Measurements from ENCODE around the gene GLTPD2.
"Not testable (repeated sequence)": the region's sequence is repeated elsewhere in the genome, so short reads cannot be mapped to it uniquely, and the experiment has no call there.

Gene GLTPD2

GRCh38 chr17:4811471-4811870 is 22.7 kb downstream of the GLTPD2 start:
- FAIRE-seq, result no peak

- no peak for FAIRE-seq
These were observed 23.9 kb downstream of the GLTPD2 start for GRCh38 chr17:4812690-4813089.

GRCh38 chr17:4815043-4815675 is 26.4 kb downstream of the GLTPD2 start:
- FAIRE-seq, result no peak

GRCh38 chr17:4816826-4817225 is 28.1 kb downstream of the GLTPD2 start:
- no peak for FAIRE-seq

GRCh38 chr17:4818276-4818675 is 29.5 kb downstream of the GLTPD2 start:
- FAIRE-seq, result no peak

GRCh38 chr17:4822835-4823234 is 34.1 kb downstream of the GLTPD2 start:
- FAIRE-seq, result no peak

- no peak for FAIRE-seq
These were observed 34.8 kb downstream of the GLTPD2 start for GRCh38 chr17:4823373-4824089.

GRCh38 chr17:4827399-4827798 is 38.6 kb downstream of the GLTPD2 start:
- FAIRE-seq, result no peak

GRCh38 chr17:4832829-4833177 is 44.0 kb downstream of the GLTPD2 start:
- FAIRE-seq, result not testable (repeated sequence)

- no peak for FAIRE-seq
These were observed 44.6 kb downstream of the GLTPD2 start, which contains the start of gene MINK1 for GRCh38 chr17:4833178-4833940. MINK1 (plus strand) TSS chr17:4833340; CDS start chr17:4833584, 244 bp downstream.

- FAIRE-seq, result no peak
These were observed 45.3 kb downstream of the GLTPD2 start for GRCh38 chr17:4833941-4834680.

GRCh38 chr17:4834681-4835020 is 45.9 kb downstream of the GLTPD2 start:
- FAIRE-seq, result no peak

GRCh38 chr17:4836221-4836620 is 47.5 kb downstream of the GLTPD2 start:
- FAIRE-seq, result no peak

GRCh38 chr17:4837471-4838308 is 48.9 kb downstream of the GLTPD2 start:
- FAIRE-seq, result no peak

GRCh38 chr17:4838309-4838785 is 49.6 kb downstream of the GLTPD2 start:
- FAIRE-seq, result no peak

GRCh38 chr17:4839221-4839620 is 50.5 kb downstream of the GLTPD2 start:
- no peak for FAIRE-seq

Data from A204.1 (cell line).